ENCODE results near the gene MARF1. TPM values are rescaled to one million over a fixed set of nuclear protein-coding genes. Genes with fewer than 3 reads are reported as not detected.

MARF1 gene
- total and polyA plus RNA-seq, 4 donors: 28.8 to 92.8 (median 53.8) TPM

DNA sequence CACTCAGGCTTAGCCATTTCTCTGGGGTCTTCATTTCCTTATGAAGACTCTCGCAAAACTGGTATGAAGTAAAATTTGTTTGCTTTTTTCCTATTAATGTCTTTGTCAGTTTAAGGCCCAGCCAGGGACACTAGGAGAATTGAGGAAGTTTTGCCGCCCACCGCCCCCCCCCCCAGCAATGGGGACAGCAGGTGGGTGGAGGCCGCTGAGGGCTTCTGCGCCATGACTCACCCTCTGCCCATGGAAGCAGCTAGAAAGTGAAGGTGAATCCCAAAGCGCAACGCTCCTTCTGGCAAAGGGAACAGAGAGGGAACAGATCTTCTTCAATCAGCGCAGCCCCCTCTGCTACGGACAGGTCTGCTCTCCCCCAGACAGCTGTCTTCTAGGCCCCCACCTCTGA is 49.7 kb downstream of the MARF1 start:
- WGBS, 2 donors: 92 to 94% methylated on average over 9 of the region's 9 CpGs
- intact Hi-C loops (cut with DNase I): no loop called here
- no peak for ATAC-seq (ENCODE audit: low FRiP score)
- no peaks in the 10 kb centered on the region for H3K9me3 ChIP-seq (ENCODE audit: control insufficient read depth, low read length)
- no peak overlapping the region for H3K27ac ChIP-seq (ENCODE audit: low read depth in 1 of 2, low read length in 2 of 2)
- no peak for DNase-seq
- no peaks in the 10 kb centered on the region for H3K4me1 ChIP-seq (ENCODE audit: control insufficient read depth in 1 of 2, insufficient read depth in 2 of 2, low read length in 2 of 2)
- H3K27me3 ChIP-seq (ENCODE audit: control insufficient read depth in 1 of 2, insufficient read depth in 2 of 2, low read length in 1 of 2): no peaks in the 10 kb centered on the region
- H3K36me3 ChIP-seq (ENCODE audit: control insufficient read depth in 1 of 2, insufficient read depth in 2 of 2, low read length in 1 of 2): peaks cover 0 to 3% of the 10 kb centered on the region in 2 donors
- no peak overlapping the region for H3K4me3 ChIP-seq (ENCODE audit: low read length in 2 of 2)

DNA sequence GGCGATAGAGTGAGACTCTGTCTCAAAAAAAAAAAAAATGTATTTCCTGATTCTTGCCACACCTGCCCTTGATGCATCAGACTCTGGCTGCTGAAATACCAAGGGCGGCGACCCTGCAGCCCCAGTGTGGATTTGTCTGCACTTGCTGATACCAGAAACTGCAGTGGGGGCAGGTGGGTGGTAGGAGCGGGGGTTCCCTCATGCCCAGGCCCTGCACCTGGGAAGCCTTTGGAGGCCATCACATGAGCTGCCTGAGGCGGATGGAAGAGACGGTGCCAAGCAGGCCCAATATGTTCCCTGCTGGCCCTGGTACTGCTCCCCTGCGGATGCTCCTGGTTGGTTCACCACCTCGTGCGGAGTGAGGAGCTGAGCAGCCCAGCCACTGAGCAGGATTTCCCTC is 50.6 kb downstream of the MARF1 start:
- no peak overlapping the region for H3K4me3 ChIP-seq (ENCODE audit: low read length in 2 of 2)
- no peaks in the 10 kb centered on the region for H3K27me3 ChIP-seq (ENCODE audit: control insufficient read depth in 1 of 2, insufficient read depth in 2 of 2, low read length in 1 of 2)
- no peaks in the 10 kb centered on the region for H3K9me3 ChIP-seq (ENCODE audit: control insufficient read depth, low read length)
- peaks cover 2 to 3% of the 10 kb centered on the region in 2 donors for H3K36me3 ChIP-seq (ENCODE audit: control insufficient read depth in 1 of 2, insufficient read depth in 2 of 2, low read length in 1 of 2)
- 91 to 93% methylated on average over 9 of the region's 9 CpGs for WGBS, 2 donors
- intact Hi-C loops (cut with DNase I): no loop called here
- ATAC-seq (ENCODE audit: low FRiP score): no peak
- H3K4me1 ChIP-seq (ENCODE audit: control insufficient read depth in 1 of 2, insufficient read depth in 2 of 2, low read length in 2 of 2): no peaks in the 10 kb centered on the region
- no peak for DNase-seq
- no peak overlapping the region for H3K27ac ChIP-seq (ENCODE audit: low read depth in 1 of 2, low read length in 2 of 2)

DNA sequence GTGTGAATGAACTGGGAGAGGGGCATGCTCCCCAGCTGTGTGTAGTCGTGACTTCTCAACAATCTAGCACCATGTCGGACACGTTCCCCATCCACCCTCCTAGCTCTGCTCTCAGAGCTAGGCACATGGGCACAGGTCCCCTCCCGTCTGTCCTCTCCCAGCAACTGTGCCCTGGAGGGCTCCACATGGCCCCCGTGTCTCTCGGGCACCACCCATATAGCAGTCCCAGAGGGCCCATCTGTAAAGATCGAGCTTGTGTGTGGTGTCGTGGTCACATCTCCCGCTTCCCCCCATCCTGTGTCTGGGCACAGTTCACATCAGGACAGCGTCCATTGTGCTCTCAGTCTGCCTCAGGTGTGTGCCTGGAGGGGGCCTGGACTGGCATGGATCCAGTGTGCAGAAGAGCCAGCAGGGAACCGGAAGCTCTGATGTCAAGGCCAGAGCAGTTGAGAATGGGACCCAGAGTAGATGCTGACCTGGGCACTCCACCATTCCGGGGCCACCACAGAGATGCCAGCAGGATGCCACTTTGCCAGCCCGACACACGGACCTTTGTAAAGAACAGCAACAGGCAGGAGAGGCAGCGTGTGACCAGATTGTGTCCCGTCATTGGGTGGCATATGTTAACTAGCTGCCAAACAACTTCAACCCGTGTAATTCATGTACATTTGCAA is 55.7 kb downstream of the MARF1 start:
- no peaks in the 10 kb centered on the region for H3K9me3 ChIP-seq (ENCODE audit: control insufficient read depth, low read length)
- intact Hi-C loops (cut with DNase I): no loop called here
- H3K27me3 ChIP-seq (ENCODE audit: control insufficient read depth in 1 of 2, insufficient read depth in 2 of 2, low read length in 1 of 2): no peaks in the 10 kb centered on the region
- ATAC-seq (ENCODE audit: low FRiP score): no peak
- DNase-seq: no peak
- no peak overlapping the region for H3K4me3 ChIP-seq (ENCODE audit: low read length in 2 of 2)
- H3K36me3 ChIP-seq (ENCODE audit: control insufficient read depth in 1 of 2, insufficient read depth in 2 of 2, low read length in 1 of 2): peaks cover 6% of the 10 kb centered on the region in 2 donors
- no peak overlapping the region for H3K27ac ChIP-seq (ENCODE audit: low read depth in 1 of 2, low read length in 2 of 2)
- WGBS, 2 donors: 97% methylated on average over 17 of the region's 17 CpGs
- no peaks in the 10 kb centered on the region for H3K4me1 ChIP-seq (ENCODE audit: control insufficient read depth in 1 of 2, insufficient read depth in 2 of 2, low read length in 2 of 2)

DNA sequence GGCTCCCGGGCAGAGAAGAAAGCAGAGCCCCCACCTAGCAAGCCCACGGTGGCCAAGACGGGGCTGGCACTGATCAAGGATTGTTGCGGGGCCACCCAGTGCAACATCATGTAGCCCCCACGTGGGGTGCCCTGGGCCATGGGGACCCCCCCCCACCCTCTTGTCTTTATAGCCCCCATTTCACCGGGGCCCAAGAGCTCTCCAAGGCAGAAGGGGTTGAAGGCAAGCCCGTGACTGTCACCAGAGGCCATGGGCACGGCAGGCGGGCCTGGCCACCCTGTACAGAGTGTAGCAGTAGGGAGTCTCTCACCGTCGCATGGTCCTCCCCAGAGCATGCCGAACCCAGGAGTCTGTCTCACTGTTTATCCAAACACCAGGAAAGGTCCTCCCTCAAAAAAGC is 56.2 kb downstream of the MARF1 start:
- H3K4me1 ChIP-seq (ENCODE audit: control insufficient read depth in 1 of 2, insufficient read depth in 2 of 2, low read length in 2 of 2): no peaks in the 10 kb centered on the region
- no peak for DNase-seq
- H3K27ac ChIP-seq (ENCODE audit: low read depth in 1 of 2, low read length in 2 of 2): no peak overlapping the region
- no peak overlapping the region for H3K4me3 ChIP-seq (ENCODE audit: low read length in 2 of 2)
- no peaks in the 10 kb centered on the region for H3K9me3 ChIP-seq (ENCODE audit: control insufficient read depth, low read length)
- no peak for ATAC-seq (ENCODE audit: low FRiP score)
- 97 to 98% methylated on average over 12 of the region's 12 CpGs for WGBS, 2 donors
- intact Hi-C loops (cut with DNase I): no loop called here
- H3K27me3 ChIP-seq (ENCODE audit: control insufficient read depth in 1 of 2, insufficient read depth in 2 of 2, low read length in 1 of 2): no peaks in the 10 kb centered on the region
- H3K36me3 ChIP-seq (ENCODE audit: control insufficient read depth in 1 of 2, insufficient read depth in 2 of 2, low read length in 1 of 2): peaks cover 6% of the 10 kb centered on the region in 2 donors

DNA sequence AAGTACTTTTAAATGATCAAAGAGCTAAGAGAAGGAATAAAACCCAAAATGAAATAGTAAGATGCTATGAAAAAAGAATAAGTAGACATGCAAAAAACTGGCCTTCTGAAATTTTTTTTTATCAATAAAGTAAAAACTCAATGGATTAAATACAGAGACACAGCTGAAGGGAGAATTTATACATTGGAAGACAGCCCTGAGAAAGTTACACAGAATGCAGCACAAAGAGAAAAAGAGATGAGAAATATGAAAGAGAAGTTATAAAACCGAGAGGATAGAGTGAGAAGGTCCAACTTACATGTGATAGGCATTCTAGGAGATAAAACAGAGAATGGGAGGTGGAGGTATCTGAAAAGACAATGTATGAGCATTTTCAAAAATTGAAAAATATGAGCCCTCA is 57.0 kb downstream of the MARF1 start:
- H3K4me3 ChIP-seq (ENCODE audit: low read length in 2 of 2): no peak overlapping the region
- H3K36me3 ChIP-seq (ENCODE audit: control insufficient read depth in 1 of 2, insufficient read depth in 2 of 2, low read length in 1 of 2): peaks cover 6% of the 10 kb centered on the region in 2 donors
- no peaks in the 10 kb centered on the region for H3K27me3 ChIP-seq (ENCODE audit: control insufficient read depth in 1 of 2, insufficient read depth in 2 of 2, low read length in 1 of 2)
- intact Hi-C loops (cut with DNase I): no loop called here
- DNase-seq (no peak), ATAC-seq (ENCODE audit: low FRiP score) (no peak)
- 89 to 96% methylated on average over 1 of the region's 1 CpG for WGBS, 2 donors
- no peaks in the 10 kb centered on the region for H3K4me1 ChIP-seq (ENCODE audit: control insufficient read depth in 1 of 2, insufficient read depth in 2 of 2, low read length in 2 of 2)
- H3K9me3 ChIP-seq (ENCODE audit: control insufficient read depth, low read length): no peaks in the 10 kb centered on the region
- H3K27ac ChIP-seq (ENCODE audit: low read depth in 1 of 2, low read length in 2 of 2): no peak overlapping the region

DNA sequence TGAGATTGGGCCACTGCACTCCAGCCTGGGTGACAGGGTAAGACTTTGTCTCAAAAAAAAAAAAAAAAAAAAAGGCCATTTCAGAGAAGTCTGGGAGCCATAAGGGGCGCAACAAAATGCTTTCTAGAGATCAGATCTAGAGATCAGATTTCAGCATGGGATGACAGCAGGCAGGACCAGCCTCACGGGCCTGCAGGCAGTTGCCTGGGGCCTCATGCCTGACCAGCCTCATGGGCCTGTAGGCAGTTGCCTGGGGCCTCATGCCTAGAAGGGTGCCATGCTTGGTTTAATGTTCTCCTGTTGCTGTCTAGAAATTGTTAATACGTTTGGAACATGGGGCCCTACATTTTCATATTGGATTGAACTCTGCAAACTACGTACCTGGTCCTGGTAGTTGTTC is 59.4 kb downstream of the MARF1 start:
- ATAC-seq (ENCODE audit: low FRiP score) (no peak), DNase-seq (no peak)
- Histone ChIP-seq H3K4me3 (ENCODE audit: low read length in 2 of 2) (no peak overlapping the region), H3K27me3 (ENCODE audit: control insufficient read depth in 1 of 2, insufficient read depth in 2 of 2, low read length in 1 of 2) (no peaks in the 10 kb centered on the region), H3K36me3 (ENCODE audit: control insufficient read depth in 1 of 2, insufficient read depth in 2 of 2, low read length in 1 of 2) (peaks cover 6% of the 10 kb centered on the region in 2 donors), H3K9me3 (ENCODE audit: control insufficient read depth, low read length) (no peaks in the 10 kb centered on the region), H3K27ac (ENCODE audit: low read depth in 1 of 2, low read length in 2 of 2) (no peak overlapping the region), H3K4me1 (ENCODE audit: control insufficient read depth in 1 of 2, insufficient read depth in 2 of 2, low read length in 2 of 2) (no peaks in the 10 kb centered on the region)
- 89 to 95% methylated on average over 4 of the region's 4 CpGs for WGBS, 2 donors
- intact Hi-C loops (cut with DNase I): no loop called here

DNA sequence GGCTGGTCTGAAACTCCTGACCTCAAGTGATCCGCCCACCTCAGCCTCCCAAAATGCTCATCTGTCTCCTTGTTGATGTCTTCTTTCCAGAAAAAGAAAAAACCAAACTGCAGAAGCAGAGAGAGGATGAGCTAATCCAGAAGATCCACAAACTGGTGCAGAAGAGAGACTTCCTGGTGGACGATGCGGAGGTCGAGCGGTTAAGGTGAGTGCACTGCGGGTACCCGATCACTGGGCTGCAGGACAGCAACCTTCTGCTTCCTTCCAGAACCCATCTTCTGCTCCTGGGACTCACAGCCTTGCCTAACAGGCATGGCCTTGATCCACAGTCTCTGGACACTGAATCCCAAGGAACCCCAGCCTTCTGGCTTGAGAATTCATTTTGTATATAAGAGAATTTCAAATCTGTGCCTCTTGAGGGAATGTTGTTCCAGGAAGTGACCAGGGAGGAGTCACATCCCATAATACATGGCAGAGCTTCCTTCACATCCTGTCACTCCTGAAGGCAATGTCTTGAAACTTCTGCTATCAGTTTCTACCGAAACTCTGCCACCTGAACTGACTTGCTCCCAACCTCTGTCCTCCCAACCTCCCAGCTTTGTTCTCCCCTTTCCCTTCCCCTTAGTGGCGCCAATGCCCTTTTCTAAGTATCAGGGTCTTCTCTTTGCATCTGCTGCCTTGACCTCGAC is 61.7 kb downstream of the MARF1 start:
- peaks cover 4 to 6% of the 10 kb centered on the region in 2 donors for H3K36me3 ChIP-seq (ENCODE audit: control insufficient read depth in 1 of 2, insufficient read depth in 2 of 2, low read length in 1 of 2)

DNA sequence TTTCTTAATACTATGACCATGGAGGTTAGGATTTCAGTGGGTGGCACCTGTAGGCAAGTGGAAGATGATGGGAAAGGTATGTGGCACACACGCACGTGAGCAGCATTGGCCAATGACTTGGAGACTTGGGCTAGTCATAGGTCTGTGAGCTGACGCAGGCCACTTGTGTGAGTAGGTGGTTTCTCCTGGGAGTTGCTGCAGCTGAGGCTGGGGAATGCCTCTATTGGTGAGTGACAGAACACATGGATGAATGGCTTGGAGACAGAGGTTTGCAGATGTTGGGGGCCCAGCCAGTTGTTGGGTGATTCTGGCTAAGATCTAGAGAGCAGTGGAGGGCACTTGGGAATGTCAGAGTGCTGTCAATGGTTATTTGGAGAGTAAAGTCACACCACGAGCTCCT is 64.1 kb downstream of the MARF1 start:
- no peak overlapping the region for H3K4me3 ChIP-seq (ENCODE audit: low read length in 2 of 2)

More for the DNA sequence above, 61.7 kb downstream of the MARF1 start:
- Histone ChIP-seq H3K9me3 (ENCODE audit: control insufficient read depth, low read length) (no peaks in the 10 kb centered on the region), H3K4me1 (ENCODE audit: control insufficient read depth in 1 of 2, insufficient read depth in 2 of 2, low read length in 2 of 2) (no peaks in the 10 kb centered on the region), H3K27ac (ENCODE audit: low read depth in 1 of 2, low read length in 2 of 2) (no peak overlapping the region), H3K4me3 (ENCODE audit: low read length in 2 of 2) (no peak overlapping the region), H3K27me3 (ENCODE audit: control insufficient read depth in 1 of 2, insufficient read depth in 2 of 2, low read length in 1 of 2) (no peaks in the 10 kb centered on the region)
- DNase-seq (no peak), ATAC-seq (ENCODE audit: low FRiP score) (no peak)
- intact Hi-C loops (cut with DNase I): no loop called here
- 96% methylated on average over 10 of the region's 10 CpGs for WGBS, 2 donors

More for the DNA sequence above, 64.1 kb downstream of the MARF1 start:
- Histone ChIP-seq H3K9me3 (ENCODE audit: control insufficient read depth, low read length) (no peaks in the 10 kb centered on the region), H3K4me1 (ENCODE audit: control insufficient read depth in 1 of 2, insufficient read depth in 2 of 2, low read length in 2 of 2) (no peaks in the 10 kb centered on the region), H3K27me3 (ENCODE audit: control insufficient read depth in 1 of 2, insufficient read depth in 2 of 2, low read length in 1 of 2) (no peaks in the 10 kb centered on the region), H3K36me3 (ENCODE audit: control insufficient read depth in 1 of 2, insufficient read depth in 2 of 2, low read length in 1 of 2) (peaks cover 0 to 4% of the 10 kb centered on the region in 2 donors), H3K27ac (ENCODE audit: low read depth in 1 of 2, low read length in 2 of 2) (no peak overlapping the region)
- intact Hi-C loops (cut with DNase I): no loop called here
- ATAC-seq (ENCODE audit: low FRiP score): no peak
- DNase-seq: no peak
- 90 to 91% methylated on average over 4 of the region's 4 CpGs for WGBS, 2 donors
